ENCODE measurements around the gene GORASP2.

GRCh38 chr2:170975127-170975942, 46.3 kb downstream of the GORASP2 start:
- TF ChIP-seq CTCF (IDR thresholded peaks at IDR 0.05; ENCODE audit: low read depth, low read length, poor library complexity, severe bottlenecking) (no peak), EZH2phosphoT487 (IDR thresholded peaks at IDR 0.05; ENCODE audit: borderline replicate concordance, low read length) (no peak)

Measured in DOHH2 (cell line).